ENCODE measurements around the gene SIDT2.
"Not testable (repeated sequence)": the region's sequence is repeated elsewhere in the genome, so short reads cannot be mapped to it uniquely, and the experiment has no call there.

The SIDT2 gene

DNA sequence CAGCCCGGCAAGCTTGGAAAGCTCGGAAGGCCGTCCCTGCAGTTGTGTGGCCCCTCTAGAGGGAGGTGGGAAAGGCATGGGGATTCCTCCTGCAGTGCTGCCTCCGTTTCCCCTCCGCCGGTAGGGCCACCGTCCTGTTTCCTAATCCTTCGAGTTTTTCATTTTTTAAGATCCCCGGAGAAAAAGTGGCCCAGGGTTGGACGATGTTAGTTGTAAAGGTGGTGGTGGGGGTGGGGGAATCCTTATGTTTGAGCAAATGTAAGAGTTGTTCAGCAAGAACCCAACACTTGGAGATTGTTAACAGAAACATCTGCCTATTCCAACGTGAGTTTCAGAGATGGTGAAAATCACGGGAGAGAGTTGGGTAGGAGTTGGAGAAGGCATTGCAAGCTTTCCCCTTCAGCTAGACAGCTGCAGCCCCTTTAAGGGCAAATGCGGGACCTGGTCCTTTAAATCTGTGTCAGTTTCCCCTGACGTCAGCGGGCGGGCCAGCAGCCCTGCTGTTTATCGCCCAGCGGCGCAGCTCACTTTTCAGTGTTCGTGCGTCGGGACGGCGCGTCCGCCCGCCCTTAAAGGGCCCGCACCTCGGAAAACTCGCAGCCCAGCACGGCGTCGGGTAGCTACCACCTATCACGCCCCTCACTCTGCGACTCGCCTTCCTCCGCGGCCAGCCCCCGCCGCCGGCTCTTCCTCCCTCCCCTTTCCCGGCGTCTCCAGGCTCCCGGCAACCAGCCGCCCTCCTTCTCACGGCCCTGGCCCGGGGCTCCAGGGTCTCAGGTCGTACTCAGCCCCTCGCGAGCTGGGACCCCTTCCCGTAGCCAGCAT lies at the start of gene SIDT2:
SIDT2 (plus strand) TSS at position 534 of the 825 bp plus-strand sequence. CDS start 521 bp downstream, outside the sequence.
- peak; percentile 84 for DNase-seq

DNA sequence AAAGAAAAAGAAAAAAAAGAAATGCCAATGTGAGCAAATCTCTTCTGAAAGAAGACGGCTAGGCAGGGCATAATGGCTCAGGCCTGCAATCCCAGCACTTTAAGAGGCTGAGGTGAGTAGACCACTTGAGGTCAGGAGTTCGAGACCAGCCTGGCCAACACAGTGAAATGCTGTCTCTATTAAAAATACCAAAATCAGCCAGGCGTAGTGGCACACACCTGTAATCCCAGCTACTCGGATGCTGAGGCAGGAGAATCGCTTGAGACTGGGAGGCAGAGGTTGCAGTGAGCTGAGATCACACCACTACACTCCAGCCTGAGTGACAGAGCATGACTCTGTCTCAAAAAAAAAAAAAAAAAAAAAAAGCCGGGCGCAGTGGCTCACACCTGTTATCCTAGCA lies 48.1 kb upstream of the SIDT2 start:
- DNase-seq: not testable (repeated sequence)

DNA sequence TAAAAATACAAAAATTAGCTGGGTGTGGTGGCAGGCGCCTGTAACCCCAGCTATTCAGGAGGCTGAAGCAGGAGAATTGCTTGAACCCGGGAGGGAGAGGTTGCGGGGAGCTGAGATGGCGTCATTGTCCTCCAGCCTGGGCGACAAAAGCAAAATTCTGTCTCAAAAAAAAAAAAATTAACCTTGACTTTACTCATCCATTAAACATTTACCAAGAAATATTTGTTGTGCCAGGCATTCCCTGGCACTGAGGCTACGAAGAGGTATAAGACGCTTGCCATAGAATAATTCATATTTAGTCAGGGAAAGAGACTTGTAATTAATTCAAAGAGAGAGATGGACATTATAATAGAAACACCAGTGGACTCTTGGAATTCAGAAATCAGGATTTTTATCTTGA lies 47.7 kb upstream of the SIDT2 start:
- DNase-seq: no peak

DNA sequence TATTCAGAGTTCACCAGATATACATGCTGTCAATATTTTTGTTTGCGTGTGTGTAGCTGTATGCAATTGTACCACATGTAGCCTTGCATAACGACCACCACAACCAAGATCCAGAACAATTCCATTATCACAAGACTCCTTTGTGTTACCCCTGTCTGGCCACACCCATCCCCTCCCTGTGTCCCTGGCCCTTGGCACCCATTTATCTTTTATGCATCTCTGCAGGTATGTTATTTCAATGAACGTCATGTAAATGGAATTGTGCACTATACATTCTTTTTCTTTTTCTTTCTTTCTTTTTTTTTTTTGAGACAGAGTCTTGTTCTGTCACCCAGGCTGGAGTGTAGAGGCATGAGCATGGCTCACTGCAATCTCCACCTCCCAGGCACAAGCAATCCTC lies 44.1 kb upstream of the SIDT2 start:
- no peak for DNase-seq

DNA sequence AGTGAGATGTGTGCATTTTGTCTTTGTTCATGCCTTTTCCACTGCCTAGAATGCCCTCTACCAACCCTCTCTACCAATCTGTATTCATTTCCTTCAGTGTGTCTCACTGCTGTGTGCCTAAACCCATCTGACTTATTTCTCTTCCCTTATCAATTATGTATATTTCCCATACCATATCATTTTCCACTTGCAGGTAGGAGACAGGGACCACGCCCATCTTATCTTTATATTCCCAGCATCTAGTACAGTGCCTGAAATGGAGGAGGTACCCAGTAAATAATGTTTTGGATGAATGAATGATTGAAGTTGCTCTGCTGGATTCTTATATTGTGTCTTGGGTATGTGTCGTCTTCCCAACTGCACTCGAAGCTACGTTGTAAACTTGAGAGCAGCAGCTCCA lies 43.6 kb upstream of the SIDT2 start:
- DNase-seq: not testable (repeated sequence)

DNA sequence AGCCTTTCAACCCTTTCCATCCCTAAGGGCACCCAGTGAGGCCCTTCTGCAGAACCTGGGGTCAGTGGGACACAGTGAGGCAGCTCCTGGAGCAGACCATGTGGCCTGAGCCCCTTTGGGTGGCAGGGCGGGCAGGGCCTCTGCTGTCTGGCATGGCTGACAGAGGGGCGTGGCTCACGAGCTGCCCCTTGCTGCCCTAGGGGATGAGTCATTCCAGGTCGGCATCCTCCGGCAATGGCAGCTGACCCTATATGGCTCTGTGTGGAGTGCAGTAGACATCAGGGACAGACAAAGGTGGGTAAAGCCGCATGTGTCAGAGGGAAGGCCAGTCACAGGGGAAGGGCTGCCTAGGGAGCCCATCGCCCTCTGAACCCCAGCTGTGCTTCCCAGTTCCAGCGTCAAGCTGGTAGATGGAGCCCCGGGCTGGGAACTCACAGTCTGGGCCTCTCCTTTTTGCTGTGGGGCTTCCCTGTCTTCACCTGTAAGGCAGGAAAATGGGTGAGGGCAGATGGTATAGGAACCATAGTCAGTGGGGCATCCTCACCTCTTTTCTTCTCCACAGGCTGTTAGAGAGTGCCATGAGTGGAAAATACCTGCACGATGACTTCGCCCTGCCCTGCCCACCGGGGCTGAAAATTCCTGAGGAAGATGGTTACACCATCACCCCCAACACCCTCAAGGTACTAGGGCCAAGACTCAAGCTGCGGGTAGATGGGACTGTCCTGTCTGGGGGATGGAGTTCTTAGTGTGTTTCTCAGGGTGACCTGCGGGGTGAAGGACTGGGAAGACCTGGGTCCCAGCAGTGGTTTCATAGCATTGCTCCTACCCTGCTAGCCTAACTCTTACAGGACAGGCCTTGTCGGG lies 41.1 kb upstream of the SIDT2 start:
- DNase-seq: not testable (repeated sequence)

DNA sequence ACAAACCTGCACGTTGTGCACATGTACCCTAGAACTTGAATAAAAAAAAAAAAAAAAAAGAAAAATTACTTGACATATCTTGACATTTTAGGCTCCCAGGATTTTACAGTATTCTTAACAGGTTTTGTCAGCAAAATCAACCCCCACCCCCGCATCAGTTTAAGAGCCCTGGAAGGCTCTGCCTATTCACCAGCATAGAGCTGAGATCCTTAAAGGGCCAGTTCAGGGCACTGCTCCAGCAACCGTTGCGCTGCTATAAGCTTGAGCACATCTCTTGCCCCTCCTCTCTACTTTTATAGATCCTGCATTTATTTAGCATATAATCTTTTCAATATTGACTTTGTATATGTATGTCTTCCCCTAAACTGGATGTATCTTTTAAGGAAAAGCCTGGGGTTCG lies 35.2 kb upstream of the SIDT2 start:
- DNase-seq: peak; percentile 28

DNA sequence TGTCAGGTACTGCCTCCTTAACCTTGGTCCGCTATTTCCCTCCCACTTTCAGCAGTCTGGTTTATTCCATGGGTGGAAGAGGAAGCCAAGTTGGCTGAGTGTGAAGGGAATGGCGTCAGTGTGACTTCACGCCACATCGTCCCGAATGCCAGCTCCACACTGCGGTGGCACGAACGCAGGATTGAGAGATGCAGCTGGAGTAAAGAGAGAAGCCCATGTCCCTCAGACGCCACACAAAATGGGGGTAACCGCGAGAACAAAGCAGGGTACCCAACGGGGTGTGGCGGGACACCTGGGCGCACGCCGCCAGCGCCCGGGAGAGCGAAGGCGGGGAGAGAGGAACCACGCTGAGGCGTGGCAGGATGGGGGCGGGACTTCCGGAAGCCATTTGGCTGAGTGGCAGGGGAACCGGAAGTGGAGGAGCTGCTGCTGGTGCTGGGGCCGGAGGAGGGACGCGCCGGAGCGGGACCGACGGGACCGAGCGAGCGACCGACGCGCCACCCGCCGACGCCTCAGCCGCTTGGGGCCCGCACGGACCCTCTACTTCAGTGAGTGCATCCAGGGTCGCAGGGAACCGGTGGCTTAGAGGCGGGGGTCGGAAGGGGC lies 34.6 kb upstream of the SIDT2 start, which contains the start of gene PAFAH1B2:
PAFAH1B2 (plus strand) TSS at position 417 of the 606 bp plus-strand sequence. CDS start 8,161 bp downstream, outside the sequence.
- peak; percentile 95 for DNase-seq

DNA sequence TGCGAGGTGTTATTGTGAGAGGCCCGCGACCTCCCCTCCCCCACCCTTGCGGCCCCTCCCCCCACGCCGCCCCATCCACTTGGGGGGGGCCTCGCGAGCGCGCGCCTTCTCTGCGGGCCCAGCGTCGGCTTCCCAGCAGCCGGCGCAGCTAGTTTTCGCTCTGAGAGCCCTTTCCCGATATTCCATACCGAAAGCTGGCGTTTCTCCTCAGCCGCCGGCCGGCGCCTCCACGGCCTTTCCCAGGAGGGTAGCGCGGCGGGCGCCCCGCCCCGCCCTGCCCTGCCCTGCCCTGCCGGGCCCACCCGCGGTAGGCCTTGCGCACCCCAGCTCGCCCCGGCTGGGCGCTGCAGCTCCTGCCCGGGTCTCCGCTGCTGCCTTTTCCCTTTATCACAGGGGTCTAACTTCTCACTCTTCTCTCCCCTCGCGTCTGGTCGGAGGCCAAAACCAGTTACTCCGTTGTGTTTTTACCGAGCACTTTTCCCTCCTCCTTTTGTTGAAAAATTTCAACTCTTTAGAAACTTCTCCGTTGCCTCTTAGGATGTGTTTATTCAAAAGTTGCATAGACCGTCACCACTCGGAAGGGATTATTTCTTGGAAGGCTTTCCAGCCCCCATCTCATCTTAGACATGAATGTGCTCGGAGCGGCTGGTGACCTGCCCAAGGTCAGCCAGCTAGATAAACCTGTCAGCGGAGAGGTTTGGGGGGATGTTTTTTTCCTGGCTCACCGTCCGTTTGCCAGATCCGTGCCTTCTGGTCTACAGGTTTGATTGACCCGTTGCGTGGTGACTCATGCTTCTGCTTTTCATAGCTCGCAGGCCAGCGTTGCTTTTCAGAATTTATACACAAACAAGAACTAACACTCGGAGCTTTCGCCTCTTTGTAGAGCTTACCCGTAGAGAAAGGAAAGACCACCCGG lies 33.8 kb upstream of the SIDT2 start:
- peak; percentile 6 for DNase-seq

DNA sequence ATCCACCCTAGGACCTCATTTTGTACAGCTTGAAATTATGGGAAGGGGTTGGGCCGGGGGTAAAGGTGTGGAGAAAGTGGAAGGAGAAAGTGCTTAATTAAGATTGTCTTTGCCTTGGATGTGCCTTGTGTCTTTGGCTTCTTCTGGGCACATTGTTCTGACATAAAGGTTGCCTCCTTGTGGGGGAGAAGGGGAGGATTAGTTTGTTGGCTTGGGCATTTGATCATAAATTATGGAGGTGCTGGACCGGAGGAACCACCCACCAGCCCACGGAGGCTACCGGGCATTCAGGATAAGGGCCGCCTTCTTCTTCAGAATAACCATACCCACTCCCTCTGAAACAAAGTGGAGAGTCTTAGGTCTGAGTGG lies 33.2 kb upstream of the SIDT2 start:
- no peak for DNase-seq

DNA sequence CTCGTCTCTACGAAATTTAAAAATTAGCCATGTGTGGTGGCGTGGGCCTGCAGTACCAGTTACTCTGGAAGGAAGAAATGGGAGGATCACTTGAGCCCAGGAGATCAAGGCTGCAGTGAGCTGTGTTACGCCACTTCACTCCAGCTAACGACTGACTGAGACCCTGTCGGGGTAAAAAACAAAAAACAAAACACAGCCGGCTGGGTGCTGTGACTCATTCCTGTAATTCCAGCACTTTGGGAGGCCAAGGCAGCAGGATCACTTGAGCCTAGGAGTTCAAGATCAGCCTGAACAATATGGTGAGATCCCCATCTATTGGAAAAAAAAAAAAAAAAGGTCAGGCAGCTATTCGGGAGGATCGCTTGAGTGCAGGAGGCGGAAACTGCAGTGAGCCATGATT lies 32.0 kb upstream of the SIDT2 start:
- no peak for DNase-seq

DNA sequence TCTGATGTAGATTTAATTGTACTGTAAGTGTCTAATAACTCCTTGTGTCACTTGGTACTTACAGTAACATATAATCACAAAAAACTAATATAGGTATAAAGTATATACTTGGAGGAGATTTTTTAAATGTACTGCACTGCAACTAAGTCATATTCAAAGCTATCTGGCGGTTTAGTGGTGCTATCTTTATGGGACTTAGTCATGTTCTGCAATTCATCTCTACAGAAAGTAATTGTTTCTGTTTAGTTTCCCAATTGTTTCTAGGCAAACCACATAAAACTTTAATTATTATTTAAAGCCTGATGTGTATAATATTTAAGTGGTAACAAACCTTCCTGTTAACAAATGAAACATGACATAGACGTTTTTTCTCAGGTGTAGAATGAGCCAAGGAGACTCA lies 26.5 kb upstream of the SIDT2 start:
- no peak for DNase-seq

DNA sequence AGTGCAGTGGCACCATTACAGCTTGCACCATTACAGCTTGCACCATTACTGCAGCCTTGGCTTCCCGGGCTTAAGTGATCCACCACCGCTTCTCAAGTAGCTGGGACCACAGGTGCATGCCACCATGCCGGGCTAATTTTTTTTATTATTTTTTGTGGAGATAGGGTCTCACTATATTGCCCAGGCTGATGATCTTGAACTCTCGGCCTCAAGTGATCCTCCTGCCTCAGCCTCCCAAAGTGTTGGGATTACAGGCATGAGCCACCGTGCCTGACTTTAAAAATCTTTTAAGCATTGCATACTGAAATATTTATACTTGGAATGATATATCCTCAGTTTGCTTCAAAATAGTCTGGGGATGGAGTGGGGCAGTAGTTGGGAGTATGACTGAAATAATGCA lies 24.1 kb upstream of the SIDT2 start:
- DNase-seq: no peak

DNA sequence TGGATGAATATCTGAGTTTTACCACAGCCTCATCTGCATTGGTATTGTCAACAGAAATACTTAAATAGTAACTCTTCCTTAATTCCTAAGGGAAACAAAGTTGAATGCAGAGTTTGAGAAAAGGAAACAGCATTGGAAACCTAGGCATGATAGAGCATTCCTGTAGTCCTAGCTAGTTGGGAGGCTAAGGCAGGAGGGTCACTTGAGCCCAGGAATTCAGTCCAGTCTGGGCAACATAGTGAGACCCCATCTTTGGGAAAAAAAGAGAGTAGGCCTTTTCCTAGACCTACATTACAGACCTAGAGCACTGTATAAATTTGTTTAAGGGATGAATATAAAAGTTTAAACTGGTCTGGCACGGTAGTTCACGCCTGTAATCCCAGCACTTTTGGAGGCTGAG lies 21.0 kb upstream of the SIDT2 start:
- no peak for DNase-seq

DNA sequence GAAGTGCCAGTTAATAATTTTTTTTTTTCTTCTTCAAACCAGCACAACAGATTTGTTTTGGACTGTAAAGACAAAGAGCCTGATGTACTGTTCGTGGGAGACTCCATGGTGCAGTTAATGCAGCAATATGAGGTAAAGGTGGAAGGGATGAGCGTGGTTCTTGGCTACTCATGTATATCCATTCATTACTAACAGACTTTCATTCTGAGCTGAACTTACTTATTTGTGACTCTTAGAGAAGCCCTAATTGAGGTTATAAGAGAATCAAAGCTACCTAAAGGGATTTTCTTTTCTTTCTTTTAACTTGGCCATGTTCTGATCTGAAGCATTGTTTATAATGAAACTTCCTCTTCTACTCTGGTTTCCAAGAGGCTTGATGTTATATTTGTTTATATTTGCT lies 18.7 kb upstream of the SIDT2 start:
- DNase-seq: no peak

DNA sequence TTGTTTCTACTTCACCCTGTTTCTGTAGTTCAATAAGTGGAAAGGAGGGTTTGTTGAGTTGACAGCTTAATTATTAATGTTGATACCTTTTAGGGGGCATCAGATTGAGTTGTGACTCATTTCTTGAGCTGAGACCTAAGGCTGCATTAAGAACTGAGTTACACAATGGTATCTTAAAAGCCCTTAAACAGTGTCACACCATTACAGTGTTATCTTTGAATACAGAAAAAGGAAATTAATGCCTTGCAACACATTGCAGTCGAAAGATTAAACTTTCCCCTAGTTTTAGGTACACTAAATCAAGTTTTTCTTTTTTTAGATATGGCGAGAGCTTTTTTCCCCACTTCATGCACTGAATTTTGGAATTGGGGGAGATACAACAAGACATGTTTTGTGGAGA lies 17.7 kb upstream of the SIDT2 start:
- no peak for DNase-seq

DNA sequence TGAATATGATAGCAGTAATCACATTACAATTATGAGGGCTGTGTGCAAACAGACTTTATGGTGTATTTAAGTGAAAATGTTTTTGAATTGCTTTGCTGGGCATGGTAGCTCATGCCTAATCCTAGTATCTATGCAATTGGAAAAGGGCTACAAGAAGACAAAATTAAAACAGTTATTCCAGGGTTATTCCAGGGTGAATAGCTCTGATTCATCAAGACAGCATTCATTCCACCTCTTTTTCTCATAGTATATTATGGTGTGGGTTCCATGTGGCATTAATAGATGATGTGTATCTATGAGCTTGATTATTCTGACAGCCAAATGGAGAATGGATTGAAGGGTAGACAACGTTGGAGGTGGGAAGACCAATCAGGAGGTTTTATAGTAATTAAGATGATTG lies 12.1 kb upstream of the SIDT2 start:
- DNase-seq: no peak

DNA sequence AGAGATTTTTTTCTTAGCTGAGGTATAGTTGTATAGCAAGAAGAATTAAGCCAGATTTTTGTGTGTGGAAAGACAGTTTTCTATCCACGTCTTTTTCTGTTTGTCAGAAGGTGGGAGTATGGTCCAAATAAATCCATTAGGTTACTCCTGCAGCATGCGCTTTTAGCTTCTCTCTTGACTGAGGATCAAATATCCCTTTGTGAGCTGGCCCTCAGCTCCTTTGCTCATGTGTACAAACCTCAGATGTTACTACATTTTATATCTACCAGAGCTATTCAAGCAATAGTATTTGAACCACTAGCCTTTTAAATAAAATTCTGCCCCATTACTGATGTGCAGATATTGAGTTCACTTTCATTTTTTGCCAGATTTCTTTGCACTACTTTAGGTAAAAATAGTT lies 8.8 kb upstream of the SIDT2 start:
- DNase-seq: no peak

DNA sequence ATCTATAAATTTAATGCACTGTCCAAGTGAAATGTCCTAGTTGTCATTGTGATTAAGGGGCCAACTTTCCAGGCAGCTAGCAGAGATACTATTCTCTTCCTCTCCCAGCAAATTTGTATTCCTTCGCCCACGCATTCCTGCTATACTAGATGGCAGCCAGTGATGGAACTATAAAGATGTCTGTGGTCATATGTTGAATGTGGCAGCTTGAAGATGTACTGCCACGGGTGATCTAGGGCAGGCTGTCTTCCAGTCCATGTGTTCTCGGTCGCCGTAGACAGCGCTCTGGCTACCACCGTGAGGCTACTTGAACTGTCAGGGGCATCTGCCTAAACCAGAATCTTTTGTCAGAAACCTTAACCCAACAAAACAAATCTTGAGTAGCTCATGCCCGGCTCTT lies 8.3 kb upstream of the SIDT2 start:
- no peak for DNase-seq

DNA sequence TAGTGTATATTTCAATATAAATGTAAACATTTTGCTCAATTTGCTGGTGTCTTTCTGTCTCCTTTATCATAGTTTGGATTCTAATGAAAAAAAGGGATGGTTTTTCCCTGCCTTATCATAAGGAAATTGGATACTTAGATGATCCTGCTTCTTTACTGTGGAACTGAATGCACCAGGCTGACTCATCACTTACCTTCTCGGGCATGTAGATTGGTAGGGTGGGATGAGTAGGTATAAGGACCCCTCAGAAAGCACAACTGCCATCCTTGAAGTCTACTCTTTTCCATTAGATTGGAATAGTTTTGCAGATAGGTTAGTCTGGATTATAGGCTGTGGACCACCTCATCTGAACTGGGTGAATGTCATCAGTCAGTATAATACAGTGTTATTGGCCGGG lies 7.5 kb upstream of the SIDT2 start:
- no peak for DNase-seq

DNA sequence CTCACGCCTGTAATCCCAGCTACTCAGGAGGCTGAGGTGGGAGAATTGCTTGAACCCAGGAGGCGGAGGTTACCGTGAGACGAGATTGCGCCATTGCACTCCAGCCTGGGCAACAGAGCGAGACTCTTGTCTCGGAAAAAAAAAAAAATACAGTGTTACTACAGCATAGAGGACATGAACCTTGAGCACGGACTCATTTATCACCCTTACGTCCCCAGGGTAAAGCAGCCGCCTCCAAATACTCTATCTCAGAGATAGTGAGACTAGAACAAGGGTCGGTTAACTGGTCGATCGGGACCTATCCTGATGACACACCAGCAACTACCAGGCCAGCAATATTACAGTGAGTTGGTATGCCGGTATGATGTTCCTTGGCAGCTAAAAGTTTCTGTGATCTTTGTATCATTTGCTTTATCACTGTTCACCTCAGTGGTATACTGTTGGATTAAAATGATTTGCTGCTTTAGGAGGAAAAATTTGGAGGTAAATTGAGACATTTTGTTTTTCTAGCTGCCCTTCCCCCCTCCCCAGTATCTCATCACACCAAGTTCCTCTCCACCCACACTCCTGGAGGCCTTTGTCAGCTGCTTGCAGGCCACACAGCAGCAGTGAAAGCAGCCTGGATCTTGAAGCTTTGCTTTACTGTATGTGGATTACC lies 7.0 kb upstream of the SIDT2 start:
- DNase-seq: no peak
